T-cell (primary cell): ENCODE data around the gene TLE4. TPM values are rescaled to one million over a fixed set of nuclear protein-coding genes. Genes with fewer than 3 reads are reported as not detected.
A peak's percentile ranks its signal among the peaks of the same experiment; 100 is the strongest.
"Not testable (repeated sequence)": the region's sequence is repeated elsewhere in the genome, so short reads cannot be mapped to it uniquely, and the experiment has no call there.

Experiments used
- ATAC-seq, 4 experiments: fragments of 200-7000 bp in 3 of 4; fragments of 150-1000 bp in 1 of 4; cut with Tn5 transposase; replicated peaks in 1 of 4; 1 replicate in 3 of 4; 2 replicates in 1 of 4; pipeline ENCODE4 v1.10.0; 2021; ENCODE audit warnings: moderate library complexity in 3 of 4, mild to moderate bottlenecking in 2 of 4, moderate number of reproducible peaks in 1 of 4
- CTCF ChIA-PET, 2 donors: fragments of 300-600 bp; sonication (Branson Sonifier 250); formaldehyde crosslinking; loops; one replicate each; lab custom pipeline; 2022; ENCODE audit warnings: antibody characterized with exemption in 2 of 2; lab: Charles Lee
- POLR2A ChIA-PET, 2 donors: fragments of 300-600 bp; sonication (Branson Sonifier 250); formaldehyde crosslinking; loops; one replicate each; lab custom pipeline; 2022; ENCODE audit warnings: antibody characterized with exemption in 2 of 2; lab: Charles Lee
- DNase-seq, 35 experiments: peaks; one replicate each; pipeline versions ENCODE4 v3.0.0 to v3.0.0-alpha.2; 2013 to 2023
- H3K27ac ChIP-seq: one replicate; pipeline ENCODE4 v1.5.1; 2013; ENCODE audit warnings: low read length
- H3K27me3 ChIP-seq, 2 experiments: replicated peaks in 1 of 2; 1 replicate in 1 of 2; 2 replicates in 1 of 2; pipeline versions ENCODE4 v1.6.1 to v1.7.0; 2013; ENCODE audit warnings: low read length in 1 of 2, mixed read lengths in 1 of 2; ENCODE audit not compliant: control insufficient read depth in 2 of 2, insufficient read depth in 2 of 2; ENCODE audit errors: extremely low read depth in 1 of 2
- H3K36me3 ChIP-seq, 2 donors: 1 replicate in 1 of 2; 2 replicates in 1 of 2; pipeline versions ENCODE4 v1.6.1 to v1.7.0; 2013; ENCODE audit warnings: low read length in 1 of 2; ENCODE audit not compliant: control insufficient read depth in 2 of 2, insufficient read depth in 1 of 2; ENCODE audit errors: extremely low read depth in 1 of 2
- H3K4me1 ChIP-seq, 2 experiments: 1 replicate in 1 of 2; 2 replicates in 1 of 2; pipeline versions ENCODE4 v1.6.1 to v1.7.0; 2013; ENCODE audit warnings: low read length in 2 of 2, mixed read lengths in 1 of 2; ENCODE audit not compliant: insufficient read depth in 2 of 2, control insufficient read depth in 1 of 2; ENCODE audit errors: extremely low read depth in 1 of 2
- H3K4me3 ChIP-seq, 2 donors: 1 replicate in 1 of 2; 2 replicates in 1 of 2; pipeline versions ENCODE4 v1.5.1 to v1.7.0; 2013; ENCODE audit warnings: mild to moderate bottlenecking in 2 of 2, low read length in 1 of 2, moderate library complexity in 1 of 2; ENCODE audit not compliant: control insufficient read depth in 1 of 2; ENCODE audit errors: extremely low read depth in 1 of 2
- H3K9me3 ChIP-seq: 2 replicates; pipeline ENCODE4 v1.7.0; 2013
- H3K27ac Mint-ChIP-seq, 2 donors: one replicate each; pipeline ENCODE4 v1.8.0; 2020 to 2021; ENCODE audit warnings: mild to moderate bottlenecking in 2 of 2, mixed read lengths in 2 of 2
- H3K27me3 Mint-ChIP-seq, 2 donors: one replicate each; pipeline ENCODE4 v1.8.0; 2021 to 2022; ENCODE audit warnings: mixed read lengths in 2 of 2
- H3K36me3 Mint-ChIP-seq: one replicate; pipeline ENCODE4 v1.8.0; 2021; ENCODE audit warnings: mixed read lengths
- H3K4me1 Mint-ChIP-seq, 3 donors: one replicate each; pipeline ENCODE4 v1.8.0; 2020 to 2022; ENCODE audit warnings: mixed read lengths in 3 of 3, mild to moderate bottlenecking in 1 of 3
- H3K4me3 Mint-ChIP-seq, 3 donors: one replicate each; pipeline ENCODE4 v1.8.0; 2020 to 2022; ENCODE audit warnings: mild to moderate bottlenecking in 3 of 3, mixed read lengths in 3 of 3, moderate library complexity in 3 of 3
- H3K9me3 Mint-ChIP-seq, 3 donors: one replicate each; pipeline ENCODE4 v1.8.0; 2020 to 2022; ENCODE audit warnings: mixed read lengths in 3 of 3
- WGBS: methylation state at CpG from one replicate; pipeline ENCODE4 v1.1.5; 2013; ENCODE audit warnings: missing lambda C conversion rate; ENCODE audit not compliant: insufficient coverage; 5-methylcytosine and 5-hydroxymethylcytosine counted together
- total RNA-seq, 35 experiments: library from RNA in 6 of 35; stranded (reverse) in 6 of 35; fragments of 120-200 nt in 1 of 35; gene quantifications; one replicate each; pipeline versions ENCODE4 v1.2.1 to v1.2.4 and lab custom pipeline; 2013 to 2026

The TLE4 gene
- total RNA-seq, 5 donors from 2014 or later (not counting 1 experiment from before 2014, with no cell fraction given) = 65.9 to 138 (median 78.7) TPM

DNA sequence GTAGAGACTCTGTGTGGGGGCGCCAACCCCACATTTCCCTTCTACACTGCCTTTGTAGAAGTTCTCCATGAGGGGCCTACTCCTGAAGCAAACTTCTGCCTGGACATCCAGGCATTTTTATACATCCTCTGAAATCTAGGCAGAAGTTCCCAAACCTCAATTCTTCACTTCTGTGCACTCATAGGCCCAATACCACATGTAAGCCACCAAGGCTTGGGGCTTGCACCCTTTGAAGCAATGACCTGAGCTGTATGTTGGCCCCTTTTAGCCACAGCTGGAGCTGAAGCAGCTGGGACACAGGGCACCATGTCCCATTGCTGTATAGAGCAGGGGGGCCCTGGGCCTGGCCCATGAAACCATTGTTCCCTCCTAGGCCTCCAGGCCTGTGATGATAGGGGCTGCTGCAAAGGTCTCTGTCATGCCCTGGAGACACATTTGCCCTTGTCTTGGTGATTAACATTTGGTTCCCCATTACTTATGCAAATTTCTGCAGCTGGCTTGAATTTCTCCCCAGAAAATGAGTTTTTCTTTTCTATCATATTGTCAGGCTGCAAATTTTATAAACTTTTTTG lies 180.2 kb downstream of the TLE4 start:
- WGBS = 75% methylated on average over 1 of the region's 1 CpG
- DNase-seq, H3K27me3 ChIP-seq, H3K27ac ChIP-seq, ATAC-seq, H3K36me3 Mint-ChIP-seq, H3K4me3 ChIP-seq, H3K27ac Mint-ChIP-seq, H3K9me3 ChIP-seq, H3K27me3 Mint-ChIP-seq, H3K36me3 ChIP-seq, H3K4me1 ChIP-seq, H3K9me3 Mint-ChIP-seq, H3K4me3 Mint-ChIP-seq, H3K4me1 Mint-ChIP-seq, CTCF ChIA-PET: not testable (repeated sequence)
- POLR2A ChIA-PET = interaction anchor here in 1 of 2 donors (0.6 kb wide), 1 partner anchor 1016 kb away, joined by 3 read pairs; no protein-coding TSS in a partner anchor

DNA sequence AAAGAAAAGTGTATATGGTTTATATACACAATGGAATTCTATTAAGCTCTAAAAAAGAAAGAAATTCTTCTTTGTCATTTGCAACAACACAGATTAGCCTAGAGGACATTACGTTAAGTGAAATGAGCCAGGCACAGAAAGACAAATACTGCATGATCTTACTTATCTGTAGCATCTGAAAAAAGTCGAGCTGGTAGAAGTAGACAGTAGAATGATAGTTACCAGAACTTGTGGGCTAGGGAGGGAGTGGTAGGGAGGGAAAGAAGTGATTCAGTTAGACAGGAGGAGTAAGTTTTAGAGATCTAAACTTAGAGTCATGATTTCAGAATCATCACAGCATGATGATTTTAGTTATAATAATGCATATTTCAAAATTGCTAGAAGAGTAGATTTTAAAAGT lies 184.6 kb downstream of the TLE4 start:
- ChIA-PET CTCF (interaction anchor here (0.6 to 1.1 kb wide), 4 partner anchors 14 to 605 kb away, joined by 3 read pairs; no protein-coding TSS in a partner anchor), POLR2A (no interaction called here)
- ATAC-seq = no peak
- Mint-ChIP-seq H3K4me3 (no peak overlapping the region), H3K27ac (no peak overlapping the region), H3K27me3 (peaks cover 0 to 2% of the 10 kb centered on the region in 2 donors), H3K36me3 (peaks cover 3% of the 10 kb centered on the region), H3K4me1 (no peaks in the 10 kb centered on the region), H3K9me3 (peaks cover 0 to 4% (median under 1%) of the 10 kb centered on the region in 3 donors)
- no peaks in the 10 kb centered on the region for H3K27me3 ChIP-seq
- H3K36me3 ChIP-seq = no peaks in the 10 kb centered on the region
- 83% methylated on average over 2 of the region's 2 CpGs for WGBS
- no peaks in the 10 kb centered on the region for H3K4me1 ChIP-seq
- H3K9me3 ChIP-seq = no peaks in the 10 kb centered on the region
- H3K27ac ChIP-seq = no peak overlapping the region
- H3K4me3 ChIP-seq = no peak overlapping the region
- no peak for DNase-seq

DNA sequence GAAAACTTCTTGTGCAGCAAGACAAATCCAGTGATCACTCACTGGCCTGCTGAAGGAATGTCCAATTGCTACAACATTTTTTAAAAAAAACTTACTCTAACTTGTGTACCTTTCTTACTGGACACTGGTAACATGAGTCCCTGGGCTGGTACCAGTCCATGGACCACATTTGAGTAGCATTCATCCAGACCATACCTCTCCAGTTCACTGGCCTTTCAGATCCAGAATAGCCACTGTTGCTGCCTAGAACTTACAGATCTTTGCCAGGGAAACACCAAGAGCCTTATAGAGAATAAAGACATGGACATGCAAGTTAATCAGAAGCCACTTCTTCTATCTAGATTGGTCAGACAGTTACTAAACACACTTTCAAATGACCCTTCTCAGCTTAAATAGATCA lies 185.3 kb downstream of the TLE4 start:
- no peak overlapping the region for H3K4me3 ChIP-seq
- no peaks in the 10 kb centered on the region for H3K4me1 Mint-ChIP-seq
- H3K27me3 ChIP-seq = no peaks in the 10 kb centered on the region
- H3K36me3 ChIP-seq = no peaks in the 10 kb centered on the region
- no peaks in the 10 kb centered on the region for H3K36me3 Mint-ChIP-seq
- H3K9me3 ChIP-seq = no peaks in the 10 kb centered on the region
- H3K4me1 ChIP-seq = no peaks in the 10 kb centered on the region
- peaks cover 0 to 2% of the 10 kb centered on the region in 2 donors for H3K27me3 Mint-ChIP-seq
- ATAC-seq = no peak
- H3K9me3 Mint-ChIP-seq = peaks cover 0 to 4% (median 0%) of the 10 kb centered on the region in 3 donors
- H3K4me3 Mint-ChIP-seq = no peak overlapping the region
- DNase-seq = no peak
- no peak overlapping the region for H3K27ac ChIP-seq
- POLR2A ChIA-PET = no interaction called here
- no peak overlapping the region for H3K27ac Mint-ChIP-seq
- CTCF ChIA-PET = interaction anchor here (0.7 to 1.2 kb wide), 2 partner anchors 13 to 189 kb away, joined by 3 read pairs; no protein-coding TSS in a partner anchor

DNA sequence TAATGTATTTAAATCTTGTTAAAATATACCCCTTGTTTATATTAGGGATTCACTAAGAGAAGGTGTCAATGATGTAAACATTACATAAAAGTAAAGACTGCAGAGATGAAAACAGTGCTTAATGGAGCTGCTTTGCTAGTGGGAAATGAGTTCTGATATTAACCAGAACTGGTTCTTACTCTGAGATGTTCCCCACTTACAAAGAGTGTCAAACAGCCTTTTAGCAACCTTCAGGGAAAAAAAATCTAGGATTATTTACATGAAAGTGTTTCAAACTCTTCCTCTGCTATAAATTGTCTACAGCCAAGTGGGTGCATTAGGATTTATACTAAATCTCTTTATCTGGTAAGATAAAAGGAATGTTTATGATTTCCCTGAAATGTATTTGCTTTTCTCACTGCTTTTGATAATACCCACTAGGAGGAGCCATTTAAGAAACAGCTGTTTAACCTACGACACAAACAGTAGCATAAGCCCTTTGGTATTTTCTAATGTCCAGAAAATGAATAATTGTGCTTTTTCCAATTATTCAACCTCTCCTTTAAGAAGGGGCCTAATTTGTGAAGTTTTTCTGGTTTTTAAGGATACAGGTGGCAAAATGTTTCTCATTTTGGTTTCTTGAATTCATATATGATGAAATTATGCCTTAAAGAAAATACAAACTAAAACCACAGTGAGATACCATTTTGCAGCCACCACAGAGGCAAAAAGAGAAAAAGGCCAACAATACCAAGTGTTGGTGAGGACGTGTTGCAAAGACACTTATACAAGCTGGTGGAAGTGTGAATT lies 186.3 kb downstream of the TLE4 start:
- CTCF ChIA-PET = interaction anchor here (0.5 to 1.2 kb wide), 7 partner anchors 9 to 1922 kb away, joined by 3 to 4 read pairs (median 3); no protein-coding TSS in a partner anchor

DNA sequence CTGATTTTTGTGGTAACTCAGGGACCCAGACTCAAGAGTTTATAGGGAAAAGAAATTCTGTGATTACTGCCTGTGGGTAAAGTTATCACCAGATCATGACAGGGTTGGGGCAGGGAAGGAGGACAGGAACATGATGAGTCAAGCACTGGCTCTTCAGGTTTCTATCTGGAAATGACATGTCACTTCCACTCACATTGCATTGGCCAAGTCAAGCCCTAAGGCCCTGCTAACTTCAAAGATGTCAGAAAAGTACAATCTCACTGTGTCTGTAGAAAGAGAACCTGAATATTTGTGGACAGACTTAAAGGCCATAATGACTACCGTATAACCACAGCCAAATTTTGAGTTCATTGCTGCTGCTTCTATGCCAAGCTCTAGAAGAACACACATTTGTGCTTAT lies 187.7 kb downstream of the TLE4 start:
- Histone ChIP-seq H3K4me1 (no peaks in the 10 kb centered on the region), H3K27me3 (no peaks in the 10 kb centered on the region), H3K36me3 (no peaks in the 10 kb centered on the region), H3K27ac (no peak overlapping the region), H3K4me3 (no peak overlapping the region), H3K9me3 (no peaks in the 10 kb centered on the region)
- no CpG with 5 or more reads among the region's 1 CpG for whole genome bisulfite sequencing
- Mint-ChIP-seq H3K4me3 (no peak overlapping the region), H3K36me3 (no peaks in the 10 kb centered on the region), H3K4me1 (no peaks in the 10 kb centered on the region), H3K27ac (no peak overlapping the region), H3K27me3 (no peaks in the 10 kb centered on the region), H3K9me3 (no peaks in the 10 kb centered on the region)
- ChIA-PET POLR2A (no interaction called here), CTCF (no interaction called here)
- ATAC-seq (no peak), DNase-seq (no peak)

More for the DNA sequence above, 186.3 kb downstream of the TLE4 start:
- H3K27me3 Mint-ChIP-seq = peaks cover 0 to 2% of the 10 kb centered on the region in 2 donors
- no peak overlapping the region for H3K27ac Mint-ChIP-seq
- Histone ChIP-seq H3K4me3 (no peak overlapping the region), H3K9me3 (no peaks in the 10 kb centered on the region), H3K27me3 (no peaks in the 10 kb centered on the region), H3K4me1 (no peaks in the 10 kb centered on the region), H3K36me3 (no peaks in the 10 kb centered on the region), H3K27ac (no peak overlapping the region)
- H3K9me3 Mint-ChIP-seq = peaks cover 0 to 3% (median 0%) of the 10 kb centered on the region in 3 donors
- H3K4me3 Mint-ChIP-seq = no peak overlapping the region
- peak in 1 of 35 experiments; percentile 13 for DNase-seq
- no peaks in the 10 kb centered on the region for H3K36me3 Mint-ChIP-seq
- H3K4me1 Mint-ChIP-seq = no peaks in the 10 kb centered on the region
- no peak for ATAC-seq
- WGBS = no CpG with 5 or more reads among the region's 2 CpGs
- POLR2A ChIA-PET = no interaction called here

DNA sequence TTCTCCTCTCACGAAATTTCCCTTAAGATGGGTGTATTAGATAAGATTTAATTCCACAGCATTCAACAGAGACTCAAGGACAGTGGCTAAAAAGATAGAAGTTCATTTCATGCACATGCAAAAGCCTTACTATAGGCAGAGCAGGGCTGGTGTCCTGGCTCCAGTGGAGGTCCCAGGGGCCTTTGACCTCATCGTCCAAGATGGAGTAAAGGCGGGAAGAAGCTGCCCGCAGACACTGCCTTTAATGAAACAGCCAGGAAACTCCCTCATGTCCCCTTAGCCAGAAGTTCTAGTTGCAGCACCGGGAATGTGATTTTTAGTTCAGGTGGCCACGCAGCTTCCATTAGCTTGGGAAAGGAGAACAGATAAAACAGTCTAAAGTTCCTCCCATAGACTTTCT lies 190.3 kb downstream of the TLE4 start:
- no peaks in the 10 kb centered on the region for H3K9me3 ChIP-seq
- H3K4me3 ChIP-seq = no peak overlapping the region
- no peaks in the 10 kb centered on the region for H3K27me3 ChIP-seq
- DNase-seq (no peak), ATAC-seq (no peak)
- Mint-ChIP-seq H3K4me3 (no peak overlapping the region), H3K9me3 (no peaks in the 10 kb centered on the region), H3K27me3 (no peaks in the 10 kb centered on the region), H3K36me3 (no peaks in the 10 kb centered on the region), H3K4me1 (no peaks in the 10 kb centered on the region), H3K27ac (no peak overlapping the region)
- WGBS = 100% methylated on average over 1 of the region's 6 CpGs
- no peaks in the 10 kb centered on the region for H3K36me3 ChIP-seq
- CTCF ChIA-PET = interaction anchor here in 1 of 2 donors (0.6 kb wide), 1 partner anchor 12 kb away, joined by 3 read pairs; no protein-coding TSS in a partner anchor
- no peaks in the 10 kb centered on the region for H3K4me1 ChIP-seq
- POLR2A ChIA-PET = no interaction called here
- H3K27ac ChIP-seq = no peak overlapping the region
